B cell (primary cell): Measurements from ENCODE around the gene CIB1. TPM values are rescaled to one million over a fixed set of nuclear protein-coding genes. Genes with fewer than 3 reads are reported as not detected.
"Not testable (repeated sequence)": the region's sequence is repeated elsewhere in the genome, so short reads cannot be mapped to it uniquely, and the experiment has no call there.

Source experiments
- ATAC-seq: fragments of 200-7000 bp; cut with Tn5 transposase; one replicate; pipeline ENCODE4 v1.10.0; 2021; ENCODE audit warnings: low read depth, mild to moderate bottlenecking, moderate number of reproducible peaks, moderate library complexity
- CTCF ChIA-PET: fragments of 350-600 bp; sonication (Branson Sonifier 250); formaldehyde crosslinking; loops from one replicate; lab custom pipeline; 2021; ENCODE audit warnings: antibody characterized with exemption, inconsistent platforms; lab: Charles Lee
- POLR2A ChIA-PET: fragments of 350-600 bp; sonication (Branson Sonifier 250); formaldehyde crosslinking; loops from one replicate; lab custom pipeline; 2021; ENCODE audit warnings: antibody characterized with exemption; lab: Charles Lee
- DNase-seq: peaks from one replicate; pipeline ENCODE4 v3.0.0; 2013
- H2AFZ ChIP-seq: 2 replicates; pipeline ENCODE4 v1.6.1; 2012; ENCODE audit warnings: mild to moderate bottlenecking, low read depth, low read length; ENCODE audit not compliant: insufficient read depth, poor library complexity, severe bottlenecking
- H3K27ac ChIP-seq, 2 donors: 1 replicate in 1 of 2; 2 replicates in 1 of 2; pipeline ENCODE4 v1.5.1; 2012 to 2013; ENCODE audit warnings: low read length in 2 of 2, mild to moderate bottlenecking in 2 of 2, moderate library complexity in 1 of 2
- H3K27me3 ChIP-seq, 4 experiments: fragments of 200-600 bp in 1 of 4; sonication (generic) in 1 of 4; replicated peaks in 1 of 4; 1 replicate in 2 of 4; 2 replicates in 2 of 4; pipeline versions ENCODE4 v1.6.1 to v1.7.0; 2013 to 2016; ENCODE audit warnings: low read length in 3 of 4, mild to moderate bottlenecking in 2 of 4, mixed read lengths in 1 of 4, moderate library complexity in 1 of 4; ENCODE audit not compliant: insufficient read depth in 4 of 4, control insufficient read depth in 3 of 4; ENCODE audit errors: control extremely low read depth in 1 of 4
- H3K36me3 ChIP-seq, 2 experiments: replicated peaks in 1 of 2; 1 replicate in 1 of 2; 2 replicates in 1 of 2; pipeline versions ENCODE4 v1.6.1 to v1.7.1; 2013; ENCODE audit warnings: low read length in 1 of 2; ENCODE audit not compliant: insufficient read depth in 2 of 2, control insufficient read depth in 1 of 2; ENCODE audit errors: control extremely low read depth in 1 of 2, extremely low read depth in 1 of 2
- H3K4me1 ChIP-seq, 2 donors: fragments of 200-600 bp in 1 of 2; sonication (generic) in 1 of 2; 1 replicate in 1 of 2; 2 replicates in 1 of 2; pipeline versions ENCODE4 v1.5.1 to v1.6.1; 2013 to 2017; ENCODE audit warnings: low read length in 2 of 2; ENCODE audit not compliant: control insufficient read depth in 2 of 2, insufficient read depth in 2 of 2
- H3K4me2 ChIP-seq: replicated peaks from 2 replicates; pipeline ENCODE3; 2012; ENCODE audit warnings: mild to moderate bottlenecking, low read depth, low read length; ENCODE audit not compliant: poor library complexity, severe bottlenecking
- H3K4me3 ChIP-seq, 5 experiments: fragments of 200-600 bp in 1 of 5; sonication (generic) in 1 of 5; 1 replicate in 3 of 5; 2 replicates in 2 of 5; pipeline versions ENCODE4 v1.5.1 to v1.7.0; 2011 to 2016; ENCODE audit warnings: low read length in 4 of 5, mild to moderate bottlenecking in 4 of 5, low read depth in 2 of 5, control low read depth in 1 of 5, moderate library complexity in 1 of 5; ENCODE audit not compliant: insufficient read depth in 1 of 5; ENCODE audit errors: control extremely low read depth in 1 of 5, extremely low read depth in 1 of 5
- H3K79me2 ChIP-seq: fragments of 200-600 bp; sonication (generic); one replicate; pipeline ENCODE4 v1.6.0; 2016; ENCODE audit warnings: low read length; ENCODE audit not compliant: control insufficient read depth, insufficient read depth
- H3K9ac ChIP-seq: fragments of 200-600 bp; sonication (generic); 2 replicates; pipeline ENCODE4 v1.6.1; 2017; ENCODE audit warnings: mild to moderate bottlenecking, low read length, moderate library complexity
- H3K9me3 ChIP-seq, 3 donors: one replicate each; pipeline versions ENCODE4 v1.6.1 to v1.7.1; 2013; ENCODE audit warnings: low read length in 2 of 3; ENCODE audit not compliant: control insufficient read depth in 2 of 3, insufficient read depth in 1 of 3; ENCODE audit errors: control extremely low read depth in 1 of 3
- H4K20me1 ChIP-seq: 2 replicates; pipeline ENCODE4 v1.6.0; 2012; ENCODE audit warnings: mild to moderate bottlenecking, low read length; ENCODE audit not compliant: insufficient read depth, control insufficient read depth, poor library complexity, severe bottlenecking
- H3K27ac Mint-ChIP-seq: one replicate; pipeline ENCODE4 v1.8.0; 2021; ENCODE audit warnings: mixed read lengths
- H3K27me3 Mint-ChIP-seq: one replicate; pipeline ENCODE4 v1.8.0; 2021; ENCODE audit warnings: mixed read lengths
- H3K4me1 Mint-ChIP-seq: one replicate; pipeline ENCODE4 v1.8.0; 2021; ENCODE audit warnings: mixed read lengths
- H3K4me3 Mint-ChIP-seq: one replicate; pipeline ENCODE4 v1.8.0; 2021; ENCODE audit warnings: mixed read lengths
- H3K9me3 Mint-ChIP-seq: one replicate; pipeline ENCODE4 v1.8.0; 2022; ENCODE audit warnings: mixed read lengths; ENCODE audit not compliant: insufficient read depth
- EZH2 ChIP-seq: IDR thresholded peaks from 2 replicates; pipeline ENCODE4 v1.6.1; 2012; ENCODE audit warnings: borderline replicate concordance, low read depth, mild to moderate bottlenecking, moderate library complexity, low read length; ENCODE audit not compliant: insufficient read depth, poor library complexity, severe bottlenecking
- WGBS: methylation state at CpG from one replicate; pipeline ENCODE4 v1.1.5; 2013; ENCODE audit warnings: missing lambda C conversion rate; ENCODE audit not compliant: insufficient coverage; 5-methylcytosine and 5-hydroxymethylcytosine counted together
- intact Hi-C: fragments of 100-400 bp; cut with micrococcal nuclease; formaldehyde crosslinking; loops from one replicate; pipeline ENCODE4 v1.10.0; 2022
- polyA plus RNA-seq: library from polyadenylated mRNA; depleted of rRNA; stranded (reverse); fragments of >200 nt; gene quantifications from 2 replicates; pipeline ENCODE4 v1.2.3, GENCODE V29; 2012
- total RNA-seq, 2 donors: library from RNA; stranded (reverse); fragments of 120-200 nt in 1 of 2; gene quantifications; 1 replicate in 1 of 2; 2 replicates in 1 of 2; pipeline versions ENCODE4 v1.2.3 to v1.2.4, GENCODE V29; 2013 to 2022
- TF ChIP-seq, protein P1 (sequence below): fragments of 200-600 bp; IDR thresholded peaks from one replicate; pipeline ENCODE4 v1.8.0; 2022; ENCODE audit warnings: antibody characterized with exemption, mild to moderate bottlenecking

CIB1 gene
- total and polyA plus RNA-seq, 2 donors (not counting 1 experiment from before 2014, with no cell fraction given): 153 to 157 TPM

- Mint-ChIP-seq H3K27me3 (no peaks in the 10 kb centered on the region), H3K27ac (peak overlapping the region; percentile 97), H3K9me3 (no peaks in the 10 kb centered on the region), H3K4me1 (peaks cover 75% of the 10 kb centered on the region), H3K4me3 (peak overlapping the region; percentile 53)
- ChIA-PET POLR2A (interaction anchor here (0.7 to 6.2 kb wide), 6 partner anchors 12 to 43 kb away, joined by 3 to 163 read pairs (median 30); partner anchors contain the start of genes CIB1, GDPGP1 and SEMA4B), CTCF (interaction anchor here (1.0 to 12.1 kb wide), 6 partner anchors 10 to 44 kb away, joined by 3 to 274 read pairs (median 46); partner anchors contain the start of genes CIB1, GDPGP1 and SEMA4B)
- DNase-seq (peak; percentile 49), ATAC-seq (no peak)
- peaks cover 53% of the 10 kb centered on the region for H3K79me2 ChIP-seq
- H2AFZ ChIP-seq: no peak overlapping the region
- H3K4me1 ChIP-seq: peaks cover 83 to 94% of the 10 kb centered on the region in 2 donors
- no peak for TF ChIP-seq EZH2
- TF ChIP-seq, protein P1, sequence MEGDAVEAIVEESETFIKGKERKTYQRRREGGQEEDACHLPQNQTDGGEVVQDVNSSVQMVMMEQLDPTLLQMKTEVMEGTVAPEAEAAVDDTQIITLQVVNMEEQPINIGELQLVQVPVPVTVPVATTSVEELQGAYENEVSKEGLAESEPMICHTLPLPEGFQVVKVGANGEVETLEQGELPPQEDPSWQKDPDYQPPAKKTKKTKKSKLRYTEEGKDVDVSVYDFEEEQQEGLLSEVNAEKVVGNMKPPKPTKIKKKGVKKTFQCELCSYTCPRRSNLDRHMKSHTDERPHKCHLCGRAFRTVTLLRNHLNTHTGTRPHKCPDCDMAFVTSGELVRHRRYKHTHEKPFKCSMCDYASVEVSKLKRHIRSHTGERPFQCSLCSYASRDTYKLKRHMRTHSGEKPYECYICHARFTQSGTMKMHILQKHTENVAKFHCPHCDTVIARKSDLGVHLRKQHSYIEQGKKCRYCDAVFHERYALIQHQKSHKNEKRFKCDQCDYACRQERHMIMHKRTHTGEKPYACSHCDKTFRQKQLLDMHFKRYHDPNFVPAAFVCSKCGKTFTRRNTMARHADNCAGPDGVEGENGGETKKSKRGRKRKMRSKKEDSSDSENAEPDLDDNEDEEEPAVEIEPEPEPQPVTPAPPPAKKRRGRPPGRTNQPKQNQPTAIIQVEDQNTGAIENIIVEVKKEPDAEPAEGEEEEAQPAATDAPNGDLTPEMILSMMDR: no peak
- peak overlapping the region; percentile 83 for H3K4me2 ChIP-seq
- H3K27ac ChIP-seq: peak overlapping the region; percentile 88 to 91
- WGBS: 48% methylated on average over 5 of the region's 8 CpGs
- intact Hi-C loops: no loop called here
- no peaks in the 10 kb centered on the region for H3K27me3 ChIP-seq
- H4K20me1 ChIP-seq: no peaks in the 10 kb centered on the region
- no peak overlapping the region for H3K9ac ChIP-seq
- H3K4me3 ChIP-seq: no peak overlapping the region
- peaks cover 0 to 3% of the 10 kb centered on the region in 2 experiments for H3K36me3 ChIP-seq
- H3K9me3 ChIP-seq: no peaks in the 10 kb centered on the region
These were observed 44.6 kb downstream of the CIB1 start for GRCh38 chr15:90188914-90189748.

- H3K4me3 Mint-ChIP-seq, H3K9me3 Mint-ChIP-seq: not testable (repeated sequence)
- peaks cover 42% of the 10 kb centered on the region for H3K79me2 ChIP-seq
These were observed 45.7 kb downstream of the CIB1 start for GRCh38 chr15:90188065-90188464.

More at GRCh38 chr15:90188065-90188464, 45.7 kb downstream of the CIB1 start:
- H3K27ac Mint-ChIP-seq: peak overlapping the region; percentile 90
- DNase-seq, H3K4me3 ChIP-seq, H3K9me3 ChIP-seq, H4K20me1 ChIP-seq, H3K27me3 Mint-ChIP-seq, H3K27me3 ChIP-seq, ATAC-seq, intact Hi-C loops, H2AFZ ChIP-seq, H3K36me3 ChIP-seq, H3K9ac ChIP-seq: not testable (repeated sequence)
- peaks cover 79 to 89% of the 10 kb centered on the region in 2 donors for H3K4me1 ChIP-seq
- peak overlapping the region; percentile 34 for H3K4me2 ChIP-seq
- WGBS: 94% methylated on average over 6 of the region's 7 CpGs
- H3K4me1 Mint-ChIP-seq: peaks cover 72% of the 10 kb centered on the region
- CTCF ChIA-PET: interaction anchor here (1.2 to 12.1 kb wide), 2 partner anchors 30 to 44 kb away, joined by 3 to 274 read pairs; no protein-coding TSS in a partner anchor
- POLR2A ChIA-PET: interaction anchor here (1.3 to 2.4 kb wide), 2 partner anchors 13 to 44 kb away, joined by 5 to 12 read pairs; partner anchors contain the start of gene SEMA4B
- peak overlapping the region; percentile 26 to 86 for H3K27ac ChIP-seq
